ENCODE measurements around the gene HS1BP3. TPM values are rescaled to one million over a fixed set of nuclear protein-coding genes. Genes with fewer than 3 reads are reported as not detected.
A peak's percentile ranks its signal among the peaks of the same experiment; 100 is the strongest.

Gene HS1BP3
- total and polyA plus RNA-seq, 9 of the 15 experiments (the other 6 are each of a cell fraction or from before 2014, with no cell fraction given) = 0.41 to 8.3 (median 5.9) TPM

GRCh38 chr2:20615068-20615465, 35.8 kb downstream of the HS1BP3 start (continued):
- TF ChIP-seq HBP1 (CRISPR knock-in tag; IDR thresholded peaks at IDR 0.05) = no peak
- TF ChIP-seq MXI1 (IDR thresholded peaks at IDR 0.05; ENCODE audit: low read depth, low read length) = no peak
- TF ChIP-seq GATAD2A (IDR thresholded peaks at IDR 0.05) = no peak

- Histone ChIP-seq H3K4me3 (no peak overlapping the region), H3K9ac (ENCODE audit: insufficient read depth in 1 of 2, low read depth in 2 of 2, low read length in 2 of 2) (peak overlapping the region in 1 of 2 experiments; percentile 73; a peak in 2 of 4 replicates), H3K9me1 (ENCODE audit: control insufficient read depth, insufficient read depth, low read length) (no peaks in the 10 kb centered on the region), H3K27ac (ENCODE audit: extremely low read depth, low read depth, low read length) (no peak overlapping the region), H4K20me1 (replicated peaks; ENCODE audit: control insufficient read depth, insufficient read depth, low read length) (no peaks in the 10 kb centered on the region), H3K4me1 (replicated peaks in 1 of 2; ENCODE audit: control insufficient read depth in 2 of 2, insufficient read depth in 2 of 2, low read length in 2 of 2) (peaks cover 30 to 40% of the 10 kb centered on the region in 2 experiments), H3K9me3 (replicated peaks; ENCODE audit: control insufficient read depth, insufficient read depth, low read depth, low read length) (no peaks in the 10 kb centered on the region), H3K79me2 (ENCODE audit: control insufficient read depth, insufficient read depth, low read length) (no peaks in the 10 kb centered on the region), H2AFZ (ENCODE audit: low read depth, low read length) (peak overlapping the region; percentile 28), H3K36me3 (ENCODE audit: control insufficient read depth, insufficient read depth, low read length) (no peaks in the 10 kb centered on the region), H3K27me3 (ENCODE audit: control insufficient read depth in 2 of 2, insufficient read depth in 2 of 2, low read length in 2 of 2) (no peaks in the 10 kb centered on the region), H3K4me2 (ENCODE audit: insufficient read depth, low read length) (no peak overlapping the region)
- POLR2A ChIA-PET = interaction anchor here (1.1 kb wide), 3 partner anchors 18 to 205 kb away, joined by 3 to 4 read pairs (median 3); no protein-coding TSS in a partner anchor
- no TSS peak for BruUV-seq (replicated peaks)
- 50% methylated on average over 14 of the region's 14 CpGs for WGBS (ENCODE audit: insufficient coverage, low coverage, missing lambda C conversion rate)
- in situ Hi-C loops (cut with MboI) (no loop called here), intact Hi-C loops (cut with micrococcal nuclease) (no loop called here)
- DNase-seq (ENCODE audit: extremely low read depth in 1 of 4, low spot score in 3 of 4) (no peak), ATAC-seq (no peak), FAIRE-seq (no peak)
- TF ChIP-seq ZFP36 (IDR thresholded peaks at IDR 0.05; ENCODE audit: low read depth, low read length, partially characterized antibody) (peak; percentile 25), XRCC5 (IDR thresholded peaks at IDR 0.05; ENCODE audit: low read depth, low read length) (no peak), ZBTB33 (CRISPR knock-in tag; IDR thresholded peaks at IDR 0.05) (0 out of 2 replicates have a peak, but pooled peaks have one; percentile 38)
- CTCF ChIA-PET (ENCODE audit: low intra/inter-chr PET ratio) = interaction anchor here (0.5 kb wide), 1 partner anchor 12 kb away, joined by 3 read pairs; no protein-coding TSS in a partner anchor
Measured at GRCh38 chr2:20614201-20615067, 36.5 kb downstream of the HS1BP3 start.
